ENCODE data around the gene GLI2.

GLI2 gene

GRCh38 chr2:120763931-120764330 is 28.3 kb downstream of the GLI2 start:
- no peak overlapping the region for H3K9ac ChIP-seq (ENCODE audit: insufficient read length, low read depth)
- no peak for TF ChIP-seq SUZ12 (IDR thresholded peaks at IDR 0.05; ENCODE audit: extremely low read depth, insufficient read depth, insufficient read length)
- TF ChIP-seq YY1 (IDR thresholded peaks at IDR 0.05; ENCODE audit: insufficient read depth, insufficient read length), result no peak
- TF ChIP-seq ZNF274 (IDR thresholded peaks at IDR 0.05; ENCODE audit: low read depth, low read length), result no peak
- H3K27me3 ChIP-seq (ENCODE audit: insufficient read depth, insufficient read length), result no peaks in the 10 kb centered on the region
- no peak for DNase-seq (ENCODE audit: low read depth, low spot score)
- peaks cover 45% of the 10 kb centered on the region for H3K4me1 ChIP-seq (ENCODE audit: insufficient read depth, insufficient read length)
- no peaks in the 10 kb centered on the region for H3K9me3 ChIP-seq (ENCODE audit: insufficient read depth, low read length)
- peaks cover 28% of the 10 kb centered on the region for H3K36me3 ChIP-seq (ENCODE audit: insufficient read depth, insufficient read length, low read length)
- no peak overlapping the region for H3K4me3 ChIP-seq (ENCODE audit: insufficient read length, low read depth)

GRCh38 chr2:120764492-120764891 is 28.8 kb downstream of the GLI2 start:
- Histone ChIP-seq H3K4me3 (ENCODE audit: insufficient read length, low read depth) (no peak overlapping the region), H3K36me3 (ENCODE audit: insufficient read depth, insufficient read length, low read length) (peaks cover 34% of the 10 kb centered on the region), H3K9me3 (ENCODE audit: insufficient read depth, low read length) (no peaks in the 10 kb centered on the region), H3K27me3 (ENCODE audit: insufficient read depth, insufficient read length) (no peaks in the 10 kb centered on the region), H3K4me1 (ENCODE audit: insufficient read depth, insufficient read length) (peaks cover 41% of the 10 kb centered on the region), H3K9ac (ENCODE audit: insufficient read length, low read depth) (no peak overlapping the region)
- TF ChIP-seq YY1 (IDR thresholded peaks at IDR 0.05; ENCODE audit: insufficient read depth, insufficient read length) (no peak), ZNF274 (IDR thresholded peaks at IDR 0.05; ENCODE audit: low read depth, low read length) (no peak), SUZ12 (IDR thresholded peaks at IDR 0.05; ENCODE audit: extremely low read depth, insufficient read depth, insufficient read length) (no peak)
- no peak for DNase-seq (ENCODE audit: low read depth, low spot score)

GRCh38 chr2:120764991-120765677 is 29.5 kb downstream of the GLI2 start:
- no peaks in the 10 kb centered on the region for H3K27me3 ChIP-seq (ENCODE audit: insufficient read depth, insufficient read length)
- H3K9ac ChIP-seq (ENCODE audit: insufficient read length, low read depth), result no peak overlapping the region
- H3K4me3 ChIP-seq (ENCODE audit: insufficient read length, low read depth), result no peak overlapping the region
- H3K9me3 ChIP-seq (ENCODE audit: insufficient read depth, low read length), result no peaks in the 10 kb centered on the region
- TF ChIP-seq ZNF274 (IDR thresholded peaks at IDR 0.05; ENCODE audit: low read depth, low read length) (no peak), YY1 (IDR thresholded peaks at IDR 0.05; ENCODE audit: insufficient read depth, insufficient read length) (no peak), SUZ12 (IDR thresholded peaks at IDR 0.05; ENCODE audit: extremely low read depth, insufficient read depth, insufficient read length) (no peak)
- H3K36me3 ChIP-seq (ENCODE audit: insufficient read depth, insufficient read length, low read length), result peaks cover 29% of the 10 kb centered on the region
- H3K4me1 ChIP-seq (ENCODE audit: insufficient read depth, insufficient read length), result peaks cover 43% of the 10 kb centered on the region
- no peak for DNase-seq (ENCODE audit: low read depth, low spot score)

GRCh38 chr2:120765678-120766469 is 30.2 kb downstream of the GLI2 start:
- TF ChIP-seq ZNF274 (IDR thresholded peaks at IDR 0.05; ENCODE audit: low read depth, low read length) (no peak), YY1 (IDR thresholded peaks at IDR 0.05; ENCODE audit: insufficient read depth, insufficient read length) (no peak), SUZ12 (IDR thresholded peaks at IDR 0.05; ENCODE audit: extremely low read depth, insufficient read depth, insufficient read length) (no peak)
- Histone ChIP-seq H3K4me3 (ENCODE audit: insufficient read length, low read depth) (no peak overlapping the region), H3K27me3 (ENCODE audit: insufficient read depth, insufficient read length) (no peaks in the 10 kb centered on the region), H3K9me3 (ENCODE audit: insufficient read depth, low read length) (no peaks in the 10 kb centered on the region), H3K9ac (ENCODE audit: insufficient read length, low read depth) (no peak overlapping the region), H3K36me3 (ENCODE audit: insufficient read depth, insufficient read length, low read length) (peaks cover 29% of the 10 kb centered on the region), H3K4me1 (ENCODE audit: insufficient read depth, insufficient read length) (peaks cover 41% of the 10 kb centered on the region)
- DNase-seq (ENCODE audit: low read depth, low spot score), result no peak

- Histone ChIP-seq H3K27me3 (ENCODE audit: insufficient read depth, insufficient read length) (no peaks in the 10 kb centered on the region), H3K9me3 (ENCODE audit: insufficient read depth, low read length) (no peaks in the 10 kb centered on the region), H3K4me1 (ENCODE audit: insufficient read depth, insufficient read length) (peaks cover 39% of the 10 kb centered on the region), H3K9ac (ENCODE audit: insufficient read length, low read depth) (no peak overlapping the region), H3K36me3 (ENCODE audit: insufficient read depth, insufficient read length, low read length) (peaks cover 29% of the 10 kb centered on the region), H3K4me3 (ENCODE audit: insufficient read length, low read depth) (no peak overlapping the region)
- no peak for TF ChIP-seq SUZ12 (IDR thresholded peaks at IDR 0.05; ENCODE audit: extremely low read depth, insufficient read depth, insufficient read length)
- TF ChIP-seq ZNF274 (IDR thresholded peaks at IDR 0.05; ENCODE audit: low read depth, low read length), result no peak
- TF ChIP-seq YY1 (IDR thresholded peaks at IDR 0.05; ENCODE audit: insufficient read depth, insufficient read length), result no peak
- no peak for DNase-seq (ENCODE audit: low read depth, low spot score)
These were observed 31.0 kb downstream of the GLI2 start for GRCh38 chr2:120766470-120767351.

- no peak for TF ChIP-seq YY1 (IDR thresholded peaks at IDR 0.05; ENCODE audit: insufficient read depth, insufficient read length)
- TF ChIP-seq SUZ12 (IDR thresholded peaks at IDR 0.05; ENCODE audit: extremely low read depth, insufficient read depth, insufficient read length), result no peak
- peaks cover 38% of the 10 kb centered on the region for H3K4me1 ChIP-seq (ENCODE audit: insufficient read depth, insufficient read length)
- H3K4me3 ChIP-seq (ENCODE audit: insufficient read length, low read depth), result no peak overlapping the region
- H3K9me3 ChIP-seq (ENCODE audit: insufficient read depth, low read length), result no peaks in the 10 kb centered on the region
- H3K9ac ChIP-seq (ENCODE audit: insufficient read length, low read depth), result no peak overlapping the region
- no peaks in the 10 kb centered on the region for H3K27me3 ChIP-seq (ENCODE audit: insufficient read depth, insufficient read length)
- H3K36me3 ChIP-seq (ENCODE audit: insufficient read depth, insufficient read length, low read length), result peaks cover 25% of the 10 kb centered on the region
- no peak for DNase-seq (ENCODE audit: low read depth, low spot score)
These were observed 31.9 kb downstream of the GLI2 start for GRCh38 chr2:120767486-120768005.
